Inflammatory macrophage treated with lipopolysaccharide for 1 hour (primary cell): ENCODE data around the gene URB1.
"Not testable (repeated sequence)": the region's sequence is repeated elsewhere in the genome, so short reads cannot be mapped to it uniquely, and the experiment has no call there.

ENCODE experiments used
- DNase-seq, 2 donors: peaks; one replicate each; pipeline ENCODE4 v3.0.0-alpha.2; 2020 to 2022

Gene URB1

GRCh38 chr21:32282992-32283391, 109.8 kb downstream of the URB1 start:
- peak in 1 of 2 donors; percentile 6 for DNase-seq

- no peak for DNase-seq
Observed at GRCh38 chr21:32281531-32281930, 111.3 kb downstream of the URB1 start.

- no peak for DNase-seq
Observed at GRCh38 chr21:32279377-32279680, 113.5 kb downstream of the URB1 start.

- peak; percentile 99 to 100 for DNase-seq
Observed at GRCh38 chr21:32278518-32279376, 114.1 kb downstream of the URB1 start, which contains the start of gene MIS18A. TSS of gene MIS18A (minus strand) at chr21:32279049. CDS start at chr21:32279014, 35 bp downstream.

GRCh38 chr21:32278103-32278502, 114.7 kb downstream of the URB1 start:
- DNase-seq, result peak in 1 of 2 donors; percentile 22

GRCh38 chr21:32276671-32277070, 116.1 kb downstream of the URB1 start:
- no peak for DNase-seq

GRCh38 chr21:32270748-32271147, 122.1 kb downstream of the URB1 start:
- no peak for DNase-seq

GRCh38 chr21:32265321-32265720, 127.5 kb downstream of the URB1 start:
- not testable (repeated sequence) for DNase-seq

- DNase-seq, result no peak
Observed at GRCh38 chr21:32261929-32262328, 130.9 kb downstream of the URB1 start.
